Measurements from ENCODE around the gene RPS5.

RPS5 gene

GRCh38 chr19:58392945-58393724 lies 6.1 kb downstream of the RPS5 start:
- H3K4me3 ChIP-seq (replicated peaks; ENCODE audit: low read depth, low read length) = no peak overlapping the region
- no peak for TF ChIP-seq CTCF (IDR thresholded peaks at IDR 0.05; ENCODE audit: low read depth, low read length, missing control alignments)
- no peak for DNase-seq (ENCODE audit: extremely low read depth, low read depth)

- no peak overlapping the region for H3K4me3 ChIP-seq (replicated peaks; ENCODE audit: low read depth, low read length)
- DNase-seq (ENCODE audit: extremely low read depth, low read depth) = no peak
- no peak for TF ChIP-seq CTCF (IDR thresholded peaks at IDR 0.05; ENCODE audit: low read depth, low read length, missing control alignments)
These were observed 6.6 kb downstream of the RPS5 start for GRCh38 chr19:58393725-58394033.

GRCh38 chr19:58394821-58395219 lies 7.8 kb downstream of the RPS5 start:
- TF ChIP-seq CTCF (IDR thresholded peaks at IDR 0.05; ENCODE audit: low read depth, low read length, missing control alignments) = no peak
- H3K4me3 ChIP-seq (replicated peaks; ENCODE audit: low read depth, low read length) = no peak overlapping the region
- DNase-seq (ENCODE audit: extremely low read depth, low read depth) = no peak

- no peak for DNase-seq (ENCODE audit: extremely low read depth, low read depth)
- no peak for TF ChIP-seq CTCF (IDR thresholded peaks at IDR 0.05; ENCODE audit: low read depth, low read length, missing control alignments)
- H3K4me3 ChIP-seq (replicated peaks; ENCODE audit: low read depth, low read length) = no peak within 1 kb of the TSS
These were observed 8.3 kb downstream of the RPS5 start, which contains the start of gene RNF225 for GRCh38 chr19:58395220-58395978. Gene RNF225, plus strand, starts transcription at chr19:58395656. Its CDS starts 434 bp downstream, at chr19:58396090.

GRCh38 chr19:58395979-58396627 lies 9.0 kb downstream of the RPS5 start:
- DNase-seq (ENCODE audit: extremely low read depth, low read depth) = no peak
- TF ChIP-seq CTCF (IDR thresholded peaks at IDR 0.05; ENCODE audit: low read depth, low read length, missing control alignments) = no peak
- H3K4me3 ChIP-seq (replicated peaks; ENCODE audit: low read depth, low read length) = no peak overlapping the region

- H3K4me3 ChIP-seq (replicated peaks; ENCODE audit: low read depth, low read length) = no peak overlapping the region
- no peak for DNase-seq (ENCODE audit: extremely low read depth, low read depth)
- TF ChIP-seq CTCF (IDR thresholded peaks at IDR 0.05; ENCODE audit: low read depth, low read length, missing control alignments) = no peak
These were observed 9.8 kb downstream of the RPS5 start for GRCh38 chr19:58396691-58397532.

All from HFF-Myc (cell line).